ENCODE data around the gene NAALADL2.

The NAALADL2 gene

GRCh38 chr3:174859114-174859735 is at the start of gene NAALADL2:
Gene NAALADL2 (plus strand): TSS chr3:174859334.
- no peak for DNase-seq

- no peak for DNase-seq
Observed at GRCh38 chr3:174810254-174810653, 48.9 kb upstream of the NAALADL2 start.

- DNase-seq: no peak
Observed at GRCh38 chr3:174812172-174812862, 46.8 kb upstream of the NAALADL2 start.

GRCh38 chr3:174815750-174816149 is 43.4 kb upstream of the NAALADL2 start:
- no peak for DNase-seq

- no peak for DNase-seq
Observed at GRCh38 chr3:174820885-174821284, 38.2 kb upstream of the NAALADL2 start.

GRCh38 chr3:174821477-174821876 is 37.7 kb upstream of the NAALADL2 start:
- no peak for DNase-seq

- no peak for DNase-seq
Observed at GRCh38 chr3:174822320-174822719, 36.8 kb upstream of the NAALADL2 start.

- DNase-seq: no peak
Observed at GRCh38 chr3:174826069-174826468, 33.1 kb upstream of the NAALADL2 start.

GRCh38 chr3:174844746-174845145 is 14.4 kb upstream of the NAALADL2 start:
- DNase-seq: no peak

GRCh38 chr3:174846055-174846454 is 13.1 kb upstream of the NAALADL2 start:
- no peak for DNase-seq

GRCh38 chr3:174854987-174855386 is 4.1 kb upstream of the NAALADL2 start:
- DNase-seq: no peak

- DNase-seq: no peak
Observed at GRCh38 chr3:174857301-174857700, 1.8 kb upstream of the NAALADL2 start.

- DNase-seq: no peak
Observed at GRCh38 chr3:174858353-174858752, 781 bp upstream of the NAALADL2 start.

GRCh38 chr3:174859756-174860155 is 622 bp downstream of the NAALADL2 start:
- no peak for DNase-seq

- DNase-seq: no peak
Observed at GRCh38 chr3:174862101-174862500, 3.0 kb downstream of the NAALADL2 start.

GRCh38 chr3:174862666-174863065 is 3.5 kb downstream of the NAALADL2 start:
- DNase-seq: no peak

- no peak for DNase-seq
Observed at GRCh38 chr3:174863488-174863887, 4.4 kb downstream of the NAALADL2 start.

- no peak for DNase-seq
Observed at GRCh38 chr3:174869448-174869847, 10.3 kb downstream of the NAALADL2 start.

- no peak for DNase-seq
Observed at GRCh38 chr3:174873832-174874657, 14.9 kb downstream of the NAALADL2 start.

GRCh38 chr3:174882789-174883188 is 23.7 kb downstream of the NAALADL2 start:
- no peak for DNase-seq

- DNase-seq: no peak
Observed at GRCh38 chr3:174883881-174884675, 24.9 kb downstream of the NAALADL2 start.

GRCh38 chr3:174884776-174885568 is 25.8 kb downstream of the NAALADL2 start:
- no peak for DNase-seq

Data from activated CD4-positive, alpha-beta T cell treated with anti-CD3 and anti-CD28 coated beads for 48 hours (primary cell).